ENCODE measurements around the gene RBM44.
"Not testable (repeated sequence)": the region's sequence is repeated elsewhere in the genome, so short reads cannot be mapped to it uniquely, and the experiment has no call there.

The RBM44 gene

GRCh38 chr2:237754626-237755248 lies 43.8 kb upstream of the RBM44 start:
- TF ChIP-seq CTCF (conservative IDR thresholded peaks at IDR 0.05; ENCODE audit: low read depth) = no peak
- no peak overlapping the region for H3K27ac ChIP-seq
- POLR2A ChIA-PET (ENCODE audit: low non-redundant PET) = no interaction called here
- no peak for DNase-seq (ENCODE audit: low spot score)
- CTCF ChIA-PET = interaction anchor here (1.2 to 1.7 kb wide), 2 partner anchors 10 to 82 kb away, joined by 5 to 6 read pairs; no protein-coding TSS in a partner anchor

GRCh38 chr2:237757616-237758015 lies 41.0 kb upstream of the RBM44 start:
- ChIA-PET POLR2A (ENCODE audit: low non-redundant PET) (no interaction called here), CTCF (no interaction called here)
- TF ChIP-seq CTCF (conservative IDR thresholded peaks at IDR 0.05; ENCODE audit: low read depth) = no peak
- DNase-seq (ENCODE audit: low spot score) = no peak
- no peak overlapping the region for H3K27ac ChIP-seq

- ChIA-PET POLR2A (ENCODE audit: low non-redundant PET) (no interaction called here), CTCF (interaction anchor here (0.6 kb wide), 1 partner anchor 612 kb away, joined by 3 read pairs; no protein-coding TSS in a partner anchor)
- DNase-seq (ENCODE audit: low spot score) = no peak
- no peak for TF ChIP-seq CTCF (conservative IDR thresholded peaks at IDR 0.05; ENCODE audit: low read depth)
- no peak overlapping the region for H3K27ac ChIP-seq
Measured at GRCh38 chr2:237758185-237758584, 40.4 kb upstream of the RBM44 start.

GRCh38 chr2:237759176-237759575 lies 39.4 kb upstream of the RBM44 start:
- DNase-seq (ENCODE audit: low spot score) = no peak
- ChIA-PET CTCF (interaction anchor here (0.8 kb wide), 1 partner anchor 608 kb away, joined by 6 read pairs; no protein-coding TSS in a partner anchor), POLR2A (ENCODE audit: low non-redundant PET) (no interaction called here)
- TF ChIP-seq CTCF (conservative IDR thresholded peaks at IDR 0.05; ENCODE audit: low read depth) = no peak
- H3K27ac ChIP-seq = no peak overlapping the region

- TF ChIP-seq CTCF (conservative IDR thresholded peaks at IDR 0.05; ENCODE audit: low read depth) = no peak
- DNase-seq (ENCODE audit: low spot score) = no peak
- no peak overlapping the region for H3K27ac ChIP-seq
- ChIA-PET POLR2A (ENCODE audit: low non-redundant PET) (no interaction called here), CTCF (interaction anchor here (0.6 to 0.7 kb wide), 2 partner anchors 28 to 1089 kb away, joined by 3 read pairs; no protein-coding TSS in a partner anchor)
Measured at GRCh38 chr2:237760506-237761502, 37.8 kb upstream of the RBM44 start.

GRCh38 chr2:237762291-237763182 lies 36.0 kb upstream of the RBM44 start:
- H3K27ac ChIP-seq; DNase-seq (ENCODE audit: low spot score); POLR2A ChIA-PET (ENCODE audit: low non-redundant PET): not testable (repeated sequence)
- CTCF ChIA-PET = interaction anchor here (0.6 kb wide), 1 partner anchor 31 kb away, joined by 3 read pairs; no protein-coding TSS in a partner anchor

All from RWPE1 (cell line).